Sigmoid colon (tissue), 7 donors: ENCODE data around the gene SLC66A1. TPM values are rescaled to one million over a fixed set of nuclear protein-coding genes. Genes with fewer than 3 reads are reported as not detected.
A peak's percentile ranks its signal among the peaks of the same experiment; 100 is the strongest.

Experiments
- DNase-seq: peaks from one replicate; pipeline ENCODE4 v3.0.0-alpha.2; 2019
- H3K27ac ChIP-seq, 4 donors: fragments of 200-600 bp; sonication (generic); one replicate each; pipeline ENCODE4 v1.5.1; 2016 to 2019; ENCODE audit warnings: mild to moderate bottlenecking in 1 of 4
- H3K27me3 ChIP-seq, 3 donors: fragments of 200-600 bp; sonication (generic); one replicate each; pipeline ENCODE4 v1.5.1; 2019; ENCODE audit warnings: mild to moderate bottlenecking in 1 of 3
- H3K36me3 ChIP-seq, 4 donors: fragments of 200-600 bp; sonication (generic); one replicate each; pipeline ENCODE4 v1.5.1; 2016 to 2019
- H3K4me1 ChIP-seq, 4 donors: fragments of 200-600 bp; sonication (generic); one replicate each; pipeline ENCODE4 v1.5.1; 2017 to 2019
- H3K4me3 ChIP-seq, 4 donors: fragments of 200-600 bp; sonication (generic); one replicate each; pipeline ENCODE4 v1.5.1; 2017 to 2019; ENCODE audit warnings: mild to moderate bottlenecking in 2 of 4, moderate library complexity in 1 of 4
- H3K9me3 ChIP-seq, 4 donors: fragments of 200-600 bp in 3 of 4; sonication (generic) in 3 of 4; one replicate each; pipeline versions ENCODE4 v1.5.1 to v1.6.1; 2013 to 2019
- EP300 ChIP-seq, 4 donors: sonication (generic); formaldehyde crosslinking; IDR thresholded peaks; one replicate each; pipeline ENCODE4 v1.6.1; 2017; ENCODE audit warnings: antibody characterized with exemption in 4 of 4
- POLR2A ChIP-seq, 2 donors: fragments of 450-650 bp; IDR thresholded peaks; one replicate each; pipeline ENCODE4 v1.6.1; 2016; ENCODE audit warnings: antibody characterized with exemption in 2 of 2, mild to moderate bottlenecking in 2 of 2, moderate library complexity in 2 of 2
- POLR2AphosphoS5 ChIP-seq, 4 donors: sonication (generic); formaldehyde crosslinking; IDR thresholded peaks; one replicate each; pipeline ENCODE4 v1.6.1; 2017; ENCODE audit warnings: antibody characterized with exemption in 4 of 4
- WGBS, 2 donors: extraction: QIAGEN DNeasy Blood & Tissue Kit; methylation state at CpG; one replicate each; pipeline ENCODE4 v1.1.7; 2013; 5-methylcytosine and 5-hydroxymethylcytosine counted together
- intact Hi-C: fragments of 100-400 bp; cut with DNase I; formaldehyde crosslinking; loops from one replicate; pipeline ENCODE4 v1.15.1; 2023
- polyA plus RNA-seq, 3 donors: library from polyadenylated mRNA; stranded (reverse); fragments of 200-250 nt; gene quantifications; one replicate each; pipeline ENCODE4 v1.2.3, GENCODE V29; 2013
- total RNA-seq, 4 donors: library from RNA; depleted of rRNA; stranded (reverse); fragments of >200 nt; gene quantifications; one replicate each; pipeline ENCODE4 v1.1.0, GENCODE V29; 2016
- TF ChIP-seq, protein P1 (sequence below), 4 experiments: fragments of 450-650 bp in 3 of 4; fragments of 200-600 bp in 1 of 4; IDR thresholded peaks; one replicate each; pipeline ENCODE4 v1.5.1; 2016 to 2019; ENCODE audit warnings: antibody characterized with exemption in 4 of 4, mild to moderate bottlenecking in 3 of 4, moderate library complexity in 2 of 4
- donor health status: healthy with polysubstance abuse.
- donor health status: Bipolar disorder and iron deficiency.
- donor health status: healthy.

Gene SLC66A1
- total and polyA plus RNA-seq, 7 donors, result 5.1 to 16.0 (median 8.1) TPM

DNA sequence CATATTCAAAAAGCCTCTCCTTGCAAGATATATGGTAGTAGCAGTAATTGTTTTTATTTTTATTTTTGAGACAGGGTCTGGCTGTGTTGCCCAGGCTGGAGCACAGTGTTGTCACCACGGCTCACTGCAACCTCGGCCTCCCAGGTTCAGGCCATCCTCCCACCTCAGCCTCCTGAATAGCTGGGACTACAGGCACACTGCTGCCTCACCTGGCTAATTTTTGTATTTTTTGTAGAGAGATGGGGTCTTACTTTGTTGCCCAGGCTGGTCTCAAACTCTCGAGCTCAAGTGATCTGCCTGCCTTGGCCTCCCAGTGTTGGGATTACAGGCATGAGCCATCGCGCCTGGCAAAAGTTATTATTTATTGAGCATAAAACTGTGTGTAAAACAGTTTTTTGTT lies 38.4 kb downstream of the SLC66A1 start:
- intact Hi-C loops, result loop anchor here (5.0 kb wide), 1 partner anchor 37 kb away; no protein-coding TSS in a partner anchor
- no peak for DNase-seq
- Histone ChIP-seq H3K27ac (peak overlapping the region in 2 of 4 donors; percentile 69 to 73), H3K4me1 (peaks cover 0 to 56% (median 45%) of the 10 kb centered on the region in 4 donors), H3K4me3 (no peak overlapping the region), H3K27me3 (no peaks in the 10 kb centered on the region), H3K36me3 (peaks cover 24 to 60% (median 31%) of the 10 kb centered on the region in 4 donors), H3K9me3 (no peaks in the 10 kb centered on the region)
- no peak for TF ChIP-seq POLR2A (IDR thresholded peaks at IDR 0.05)
- no peak for TF ChIP-seq EP300 (IDR thresholded peaks at IDR 0.05)
- TF ChIP-seq POLR2AphosphoS5 (IDR thresholded peaks at IDR 0.05), result no peak
- TF ChIP-seq, protein P1, sequence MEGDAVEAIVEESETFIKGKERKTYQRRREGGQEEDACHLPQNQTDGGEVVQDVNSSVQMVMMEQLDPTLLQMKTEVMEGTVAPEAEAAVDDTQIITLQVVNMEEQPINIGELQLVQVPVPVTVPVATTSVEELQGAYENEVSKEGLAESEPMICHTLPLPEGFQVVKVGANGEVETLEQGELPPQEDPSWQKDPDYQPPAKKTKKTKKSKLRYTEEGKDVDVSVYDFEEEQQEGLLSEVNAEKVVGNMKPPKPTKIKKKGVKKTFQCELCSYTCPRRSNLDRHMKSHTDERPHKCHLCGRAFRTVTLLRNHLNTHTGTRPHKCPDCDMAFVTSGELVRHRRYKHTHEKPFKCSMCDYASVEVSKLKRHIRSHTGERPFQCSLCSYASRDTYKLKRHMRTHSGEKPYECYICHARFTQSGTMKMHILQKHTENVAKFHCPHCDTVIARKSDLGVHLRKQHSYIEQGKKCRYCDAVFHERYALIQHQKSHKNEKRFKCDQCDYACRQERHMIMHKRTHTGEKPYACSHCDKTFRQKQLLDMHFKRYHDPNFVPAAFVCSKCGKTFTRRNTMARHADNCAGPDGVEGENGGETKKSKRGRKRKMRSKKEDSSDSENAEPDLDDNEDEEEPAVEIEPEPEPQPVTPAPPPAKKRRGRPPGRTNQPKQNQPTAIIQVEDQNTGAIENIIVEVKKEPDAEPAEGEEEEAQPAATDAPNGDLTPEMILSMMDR (IDR thresholded peaks at IDR 0.05), result no peak
- WGBS, 2 donors, result 99% methylated on average over 5 of the region's 5 CpGs

DNA sequence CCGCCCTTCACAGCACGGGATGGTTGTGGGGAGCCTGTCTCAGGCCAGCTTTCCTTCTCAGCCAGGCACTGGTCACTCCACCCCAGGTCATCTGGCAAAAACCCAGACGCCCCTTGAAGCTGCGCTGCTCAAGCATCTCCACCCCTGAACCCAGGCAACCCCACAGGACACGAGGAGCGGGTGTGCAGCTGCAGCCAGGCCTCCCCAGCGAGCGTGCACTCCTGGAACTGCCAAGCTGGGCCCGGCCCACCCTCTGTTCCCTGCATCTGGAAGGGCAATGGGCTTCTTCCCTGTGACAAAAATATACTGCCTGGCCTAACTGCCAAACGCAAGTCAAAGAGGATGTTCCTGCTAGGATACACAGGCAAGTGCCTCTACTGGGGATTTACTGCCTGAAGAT lies 39.7 kb downstream of the SLC66A1 start:
- H3K27ac ChIP-seq, result peak overlapping the region; percentile 62 to 73 (median 69)
- intact Hi-C loops, result loop anchor here (5.0 kb wide), 1 partner anchor 35 kb away; no protein-coding TSS in a partner anchor
- H3K36me3 ChIP-seq, result peaks cover 33 to 72% (median 41%) of the 10 kb centered on the region in 4 donors
- WGBS, 2 donors, result 80 to 87% methylated on average over 10 of the region's 10 CpGs
- TF ChIP-seq, protein P1 (IDR thresholded peaks at IDR 0.05), result no peak
- peak in 3 of 4 donors; percentile 58 to 64 (median 59) for TF ChIP-seq POLR2AphosphoS5 (IDR thresholded peaks at IDR 0.05)
- H3K27me3 ChIP-seq, result no peaks in the 10 kb centered on the region
- H3K9me3 ChIP-seq, result no peaks in the 10 kb centered on the region
- H3K4me3 ChIP-seq, result no peak overlapping the region
- peak; percentile 83 for DNase-seq
- peaks cover 0 to 56% (median 45%) of the 10 kb centered on the region in 4 donors for H3K4me1 ChIP-seq

DNA sequence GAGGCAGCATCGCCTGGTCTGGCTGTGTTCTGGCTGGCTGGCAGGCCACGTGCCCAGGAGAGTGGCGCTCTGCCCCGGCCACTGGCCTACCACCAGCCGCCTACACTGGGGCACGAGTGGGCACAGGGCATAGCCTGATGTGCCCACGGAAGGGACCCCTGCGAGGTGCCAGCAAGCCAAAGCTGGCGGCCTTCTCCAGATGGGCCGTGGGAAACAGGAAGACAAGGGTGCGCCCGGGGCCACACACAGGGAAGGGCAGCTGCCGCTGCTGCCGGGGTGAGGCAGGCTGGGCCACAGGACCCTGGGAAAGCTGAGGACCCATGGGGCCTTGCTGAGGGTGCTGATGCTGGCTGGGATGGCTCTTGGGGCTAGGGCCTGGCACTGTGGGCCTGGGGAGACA lies 40.7 kb downstream of the SLC66A1 start:
- WGBS, 2 donors, result 91 to 92% methylated on average over 14 of the region's 14 CpGs
- Histone ChIP-seq H3K4me1 (peaks cover 0 to 49% (median 41%) of the 10 kb centered on the region in 4 donors), H3K36me3 (peaks cover 33 to 77% (median 43%) of the 10 kb centered on the region in 4 donors), H3K4me3 (no peak overlapping the region), H3K9me3 (no peaks in the 10 kb centered on the region), H3K27me3 (no peaks in the 10 kb centered on the region), H3K27ac (peak overlapping the region; percentile 62 to 73 (median 69))
- no peak for DNase-seq
- intact Hi-C loops, result loop anchor here (5.0 kb wide), 1 partner anchor 34 kb away; no protein-coding TSS in a partner anchor
- no peak for TF ChIP-seq POLR2A (IDR thresholded peaks at IDR 0.05)
- no peak for TF ChIP-seq POLR2AphosphoS5 (IDR thresholded peaks at IDR 0.05)
- TF ChIP-seq, protein P1 (IDR thresholded peaks at IDR 0.05), result no peak
- no peak for TF ChIP-seq EP300 (IDR thresholded peaks at IDR 0.05)

DNA sequence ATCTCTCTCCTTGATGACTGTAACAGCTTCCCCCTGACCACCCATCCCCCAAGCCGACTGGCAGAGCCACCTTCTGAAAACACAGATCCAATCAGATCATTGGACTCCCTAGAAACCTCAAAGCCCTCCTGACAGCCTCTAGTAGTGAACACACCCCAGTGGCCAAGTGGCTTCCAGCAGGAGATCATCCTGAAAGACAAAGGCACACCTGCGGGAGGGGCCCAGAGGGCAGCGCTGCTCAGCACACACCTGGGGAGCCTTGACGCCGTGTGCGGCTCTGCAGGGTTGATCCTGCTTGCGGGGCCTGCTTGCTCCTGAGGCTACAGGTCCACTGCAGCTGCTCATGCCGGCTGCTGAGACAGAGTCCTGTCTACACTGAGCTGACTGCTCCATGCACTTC lies 41.5 kb downstream of the SLC66A1 start:
- TF ChIP-seq POLR2AphosphoS5 (IDR thresholded peaks at IDR 0.05) (no peak), EP300 (IDR thresholded peaks at IDR 0.05) (no peak), POLR2A (IDR thresholded peaks at IDR 0.05) (no peak)
- TF ChIP-seq, protein P1 (IDR thresholded peaks at IDR 0.05), result no peak
- Histone ChIP-seq H3K4me1 (peaks cover 0 to 43% (median 35%) of the 10 kb centered on the region in 4 donors), H3K36me3 (peaks cover 33 to 77% (median 43%) of the 10 kb centered on the region in 4 donors), H3K27me3 (no peaks in the 10 kb centered on the region), H3K9me3 (no peaks in the 10 kb centered on the region), H3K4me3 (no peak overlapping the region), H3K27ac (peak overlapping the region in 3 of 4 donors; percentile 69 to 73 (median 69))
- no peak for DNase-seq
- intact Hi-C loops, result loop anchor here (5.0 kb wide), 1 partner anchor 34 kb away; no protein-coding TSS in a partner anchor
- WGBS, 2 donors, result 39 to 72% methylated on average over 8 of the region's 8 CpGs
